T-helper 2 cell (primary cell): ENCODE measurements around the gene ACACA.

Source experiments
- DNase-seq, 5 experiments: peaks; one replicate each; pipeline versions ENCODE4 v3.0.0 to v3.0.0-alpha.2; 2012 to 2022

ACACA gene

DNA sequence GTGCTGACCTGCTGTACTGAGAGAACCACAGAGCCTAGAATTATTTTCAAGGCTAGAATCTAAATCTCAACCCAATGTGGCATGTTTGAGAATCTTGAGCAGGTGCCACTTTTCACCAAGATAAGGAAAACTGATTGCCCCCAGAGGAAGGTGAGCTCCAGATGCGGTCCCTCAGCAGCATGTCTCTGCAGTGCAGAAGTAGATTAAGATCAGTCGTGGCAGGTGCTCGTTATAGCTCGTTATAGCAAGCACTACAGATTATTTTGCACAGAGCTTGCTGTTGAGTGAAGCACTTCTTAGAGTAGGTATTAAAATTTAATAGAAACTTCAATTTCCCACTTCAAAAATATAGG, 281.8 kb downstream of the ACACA start:
- peak in 1 of 5 experiments; percentile 4 for DNase-seq

DNA sequence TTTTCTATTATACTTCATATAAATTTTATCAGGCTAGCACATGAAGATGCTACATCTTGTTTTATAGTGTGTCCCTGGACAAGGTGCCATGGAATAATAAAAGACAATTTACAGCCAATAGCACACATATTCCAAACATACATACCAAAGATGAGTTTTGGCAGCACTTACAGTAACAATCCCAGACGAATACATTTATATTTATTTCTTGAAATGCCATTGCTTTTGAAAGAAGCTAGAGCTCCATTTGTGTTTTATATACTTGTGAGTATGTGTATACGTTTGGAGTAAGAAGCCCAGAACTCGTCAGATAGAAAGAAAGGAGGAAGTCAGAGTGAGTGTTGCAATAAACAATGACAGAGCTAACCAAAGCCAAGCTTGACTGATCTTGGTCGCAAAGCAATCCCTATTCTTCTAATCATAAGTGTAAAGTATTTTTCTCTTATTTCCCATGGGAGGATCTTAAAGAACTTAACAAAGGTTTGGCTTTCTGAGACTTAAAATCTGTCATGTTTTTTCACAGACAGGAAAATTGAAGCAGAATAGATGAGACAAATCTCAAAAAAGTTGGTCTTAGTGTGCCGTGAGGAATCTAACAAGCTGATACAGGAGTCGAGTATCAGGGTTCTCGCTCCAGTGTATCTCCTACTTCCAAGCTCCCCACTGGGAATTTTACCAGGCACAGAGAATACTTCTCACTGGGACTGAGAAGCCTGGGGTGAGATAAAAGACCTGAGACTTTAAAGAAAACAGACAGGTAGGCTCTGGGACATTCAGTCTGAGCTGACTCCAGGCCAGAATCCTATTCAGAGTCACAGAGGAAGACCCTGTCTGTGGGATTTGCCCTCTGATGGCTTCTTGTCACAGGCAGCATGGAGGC, 282.5 kb downstream of the ACACA start:
- DNase-seq: no peak

DNA sequence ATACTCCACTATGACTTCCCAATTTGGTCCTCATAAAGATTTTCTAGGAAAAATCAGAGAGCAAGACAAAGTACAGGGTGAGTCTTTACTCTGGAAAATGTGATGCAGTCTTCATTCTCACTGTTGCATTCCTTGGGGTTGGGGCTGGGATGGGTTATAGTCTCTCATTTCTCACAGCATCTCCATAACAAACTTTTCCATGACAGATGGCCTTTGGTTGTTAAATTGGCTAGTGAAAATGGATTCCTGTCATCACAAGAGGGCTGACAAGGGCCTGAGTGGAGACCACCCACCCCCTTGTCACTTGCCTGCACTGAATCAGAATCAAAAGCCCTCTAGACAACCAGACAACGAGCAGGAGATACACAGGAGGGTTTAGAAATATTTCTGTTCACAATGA, 283.2 kb downstream of the ACACA start:
- DNase-seq: no peak

- DNase-seq: no peak
Measured at GRCh38 chr17:37121616-37122015, 285.0 kb downstream of the ACACA start.

DNA sequence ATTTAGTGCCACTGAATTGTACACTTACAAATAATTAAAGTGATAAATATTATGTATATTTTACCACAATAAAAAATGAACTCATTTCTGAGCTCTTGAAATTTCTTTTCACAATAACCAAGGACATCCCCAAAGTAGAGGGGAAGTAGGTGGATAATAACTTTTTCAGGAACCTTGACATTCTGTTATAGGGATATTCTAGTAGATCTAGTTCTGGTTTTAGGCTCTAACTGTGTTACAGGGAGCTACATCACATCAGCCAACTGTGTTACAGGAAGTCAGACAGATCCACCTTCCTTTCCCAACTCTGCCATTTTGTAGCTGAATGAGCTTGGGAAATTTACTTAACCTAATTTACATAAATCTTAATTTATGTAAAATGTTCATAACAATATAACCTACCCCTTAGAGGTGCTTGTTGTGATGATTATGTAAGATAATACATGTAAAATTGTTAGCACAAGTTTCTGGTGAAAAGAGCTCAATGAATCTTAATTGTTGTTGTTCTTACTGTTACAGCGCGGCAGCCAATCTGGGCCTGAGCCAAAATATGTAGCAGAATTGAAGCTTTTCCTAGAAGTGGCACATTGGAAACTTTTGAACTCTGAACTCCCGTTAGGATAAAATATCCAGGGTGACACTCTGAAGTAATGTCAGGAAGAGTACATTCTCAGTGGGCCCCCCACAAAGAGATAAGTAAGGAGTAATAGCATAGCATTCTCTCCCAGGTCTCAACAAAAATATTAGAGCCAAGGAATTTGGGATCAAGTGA, 288.1 kb downstream of the ACACA start:
- DNase-seq: no peak

- DNase-seq: no peak
Measured at GRCh38 chr17:37117373-37118142, 289.1 kb downstream of the ACACA start.

- no peak for DNase-seq
Measured at GRCh38 chr17:37116671-37117185, 289.9 kb downstream of the ACACA start.

GRCh38 chr17:37111329-37111728, 295.3 kb downstream of the ACACA start:
- no peak for DNase-seq

DNA sequence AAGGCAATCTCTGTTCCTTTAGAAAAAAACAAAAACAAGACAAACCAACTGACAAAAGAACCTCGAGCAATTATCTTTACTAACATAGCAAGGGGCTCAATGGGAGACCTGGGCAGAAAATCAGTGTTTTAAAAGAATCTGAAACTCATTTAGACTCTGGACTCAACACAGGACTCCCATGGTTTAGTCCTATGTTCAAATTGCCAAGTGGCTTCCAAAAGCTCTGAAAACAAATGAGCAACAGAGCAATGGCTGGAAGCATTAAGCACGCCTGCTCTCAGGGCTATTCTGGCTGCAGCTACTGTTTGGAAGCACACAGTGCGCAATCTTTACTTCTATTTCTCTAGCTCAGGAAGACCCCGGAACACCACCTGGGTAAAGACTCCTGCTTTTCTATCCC, 295.9 kb downstream of the ACACA start:
- DNase-seq: no peak

DNA sequence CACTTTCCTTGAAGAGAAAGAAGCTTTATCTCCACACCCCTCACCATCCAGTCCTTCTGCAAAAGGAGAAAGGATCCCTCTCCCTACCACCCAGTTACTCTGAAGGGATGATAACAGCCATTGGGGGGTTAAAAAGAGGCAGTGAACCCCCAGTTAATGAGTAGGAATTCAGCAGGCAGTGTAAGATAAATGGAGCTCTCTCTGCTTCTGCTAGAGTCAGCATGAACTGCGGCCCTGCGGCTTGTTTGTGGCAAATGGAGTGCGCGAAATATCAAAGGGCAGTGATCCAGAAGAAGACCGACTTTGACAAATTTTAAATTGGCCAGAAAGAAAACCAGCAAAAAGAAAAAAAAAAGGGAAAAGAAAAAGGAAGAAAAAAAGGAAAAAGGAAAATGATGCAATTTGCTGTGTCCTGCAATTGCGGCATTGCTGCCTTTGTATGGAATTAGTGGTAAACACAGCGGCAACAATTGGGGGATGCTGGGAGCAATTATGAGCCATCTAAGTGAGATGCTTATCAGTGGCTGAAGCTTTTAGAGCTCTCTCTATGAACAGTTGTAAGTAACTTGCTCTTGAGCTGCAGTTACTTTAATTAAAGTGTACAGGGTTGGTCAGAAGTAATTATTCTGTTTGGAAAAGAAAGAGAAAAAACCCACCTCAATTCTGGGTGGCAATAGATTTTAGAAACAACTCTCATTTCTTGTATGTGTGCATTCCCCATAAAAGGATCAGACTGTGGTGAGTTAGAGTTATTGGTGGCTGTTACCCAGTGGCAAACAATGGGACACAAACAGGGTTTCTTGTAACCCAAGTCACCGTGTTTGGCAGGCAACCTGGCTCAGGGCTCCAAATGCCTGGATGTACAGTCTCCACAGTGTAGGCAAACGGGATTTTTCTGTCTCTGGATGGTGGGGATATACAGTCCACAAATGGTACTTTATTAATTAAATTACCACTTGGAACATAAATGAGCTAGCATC, 296.6 kb downstream of the ACACA start:
- DNase-seq: no peak

DNA sequence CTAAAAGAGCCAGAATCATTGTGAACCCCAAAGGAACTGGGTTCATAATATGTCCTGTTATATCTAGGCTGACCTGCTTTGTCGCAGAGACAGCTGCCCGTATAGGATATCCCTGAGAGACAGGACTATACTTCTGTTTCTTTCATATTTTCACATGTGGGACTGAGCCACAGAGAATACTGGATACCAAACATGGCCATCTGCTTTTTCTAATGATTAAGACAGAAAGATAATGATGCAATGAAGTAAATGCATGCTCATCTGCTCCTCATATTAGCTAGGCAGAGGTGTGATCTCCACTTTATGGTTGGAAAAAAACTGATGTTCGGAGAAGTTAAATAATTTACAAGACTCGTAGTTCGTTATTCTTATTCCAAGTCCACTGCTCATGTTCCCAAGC, 297.5 kb downstream of the ACACA start:
- DNase-seq: no peak

DNA sequence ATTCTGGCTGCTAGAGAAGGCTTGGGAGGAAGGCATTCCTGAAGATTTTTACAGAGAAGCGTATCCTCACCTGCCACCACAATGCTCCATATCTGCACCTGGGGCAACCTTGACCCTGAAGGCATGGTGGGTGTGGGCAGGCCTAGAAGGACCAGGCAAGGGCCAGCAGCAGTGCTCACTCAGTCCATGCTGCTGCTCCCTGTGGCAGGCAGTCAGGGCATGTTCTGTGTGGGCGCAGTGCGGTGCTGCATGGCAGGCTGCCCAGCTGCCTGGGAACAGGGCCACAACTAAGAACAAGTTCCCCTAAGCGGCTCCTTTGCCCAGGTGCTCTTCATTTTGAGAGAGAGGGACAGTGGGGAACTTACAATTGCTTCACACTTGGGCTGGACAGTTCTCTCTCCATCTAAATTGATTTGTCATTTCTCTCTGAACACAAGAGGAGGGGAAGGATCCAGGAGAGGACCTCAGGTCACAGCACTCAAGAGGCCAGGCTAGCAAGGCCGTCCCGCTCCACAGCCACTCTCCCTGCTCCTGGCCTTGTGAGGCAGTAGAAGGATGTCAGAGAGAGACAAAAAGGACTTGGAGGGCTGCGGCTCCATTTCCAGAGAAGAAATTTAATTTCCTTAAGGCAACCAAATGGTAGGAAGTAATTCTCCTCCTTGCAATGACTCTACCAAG, 299.1 kb downstream of the ACACA start:
- DNase-seq: no peak

DNA sequence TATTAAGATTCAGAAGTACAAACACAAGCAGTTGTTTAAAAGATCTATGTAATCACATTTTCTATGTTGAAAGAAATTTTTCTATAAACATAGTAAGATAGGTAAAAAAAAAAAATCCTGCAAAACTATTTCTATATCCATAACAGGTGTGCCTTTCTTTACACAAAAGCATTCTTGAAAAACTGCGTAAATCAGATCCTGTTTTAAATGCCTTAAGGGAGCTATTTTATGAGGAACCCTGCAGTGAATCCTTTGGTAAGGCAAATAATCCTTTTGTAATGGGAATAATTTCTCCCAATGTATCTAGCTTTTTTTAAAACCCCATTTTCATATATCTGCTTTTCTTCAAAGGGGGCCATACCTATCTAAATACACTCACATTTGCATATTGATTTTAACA, 300.6 kb downstream of the ACACA start:
- DNase-seq: no peak

DNA sequence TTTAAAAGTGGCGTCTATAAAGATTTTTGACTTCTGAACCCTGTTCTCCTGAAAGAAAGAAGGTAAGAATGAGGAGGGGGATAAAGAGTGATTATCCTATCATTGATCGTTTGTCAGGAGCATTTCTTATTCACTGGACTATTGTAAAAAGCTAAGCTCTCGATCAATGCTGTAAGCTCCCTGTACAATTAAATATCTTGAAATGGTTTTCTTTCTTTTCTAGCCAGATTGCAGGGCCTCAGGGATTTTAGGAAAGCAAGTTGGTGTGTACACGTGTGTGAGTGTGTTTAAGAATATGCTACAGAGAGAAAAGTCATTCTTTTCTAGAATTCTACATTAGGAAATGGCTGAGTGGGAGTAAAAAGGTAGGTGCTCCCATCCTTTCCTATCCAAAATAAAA, 303.4 kb downstream of the ACACA start:
- no peak for DNase-seq

DNA sequence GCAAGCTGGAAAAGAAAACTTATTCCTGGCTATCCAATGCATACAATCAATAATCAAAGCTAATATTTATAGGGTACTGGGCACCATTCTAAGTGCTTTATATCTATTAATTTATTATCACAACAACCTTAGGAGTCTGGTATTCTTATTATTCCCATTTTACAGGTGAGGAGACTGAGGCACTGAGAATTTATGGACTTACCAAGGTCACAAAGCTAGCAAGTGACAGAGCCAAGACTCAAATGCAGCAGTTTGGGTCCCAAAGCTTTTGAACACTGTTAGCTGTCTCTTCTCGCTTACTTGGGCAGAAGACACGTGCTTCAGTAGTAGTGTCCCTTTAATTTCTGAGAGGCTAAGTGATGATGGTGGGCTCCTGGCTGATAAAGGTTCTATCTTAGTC, 305.3 kb downstream of the ACACA start:
- no peak for DNase-seq

DNA sequence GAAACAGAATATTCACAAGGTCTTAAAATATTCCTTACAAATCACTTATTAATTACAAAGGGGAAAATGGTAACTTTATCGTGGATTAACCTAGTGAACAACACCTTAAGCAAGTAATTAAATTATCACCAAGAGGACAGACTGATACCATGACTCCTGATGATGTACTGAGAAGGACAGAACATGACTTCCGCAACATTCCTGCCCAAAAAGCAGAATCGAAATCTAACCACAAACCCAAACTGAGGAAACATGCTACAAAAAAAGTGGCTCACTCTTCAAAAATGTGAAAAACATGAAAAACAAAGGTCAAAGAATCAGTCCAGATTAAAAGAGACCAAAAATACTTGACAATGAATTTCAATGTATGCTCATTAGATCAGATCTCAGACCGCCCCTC, 306.4 kb downstream of the ACACA start:
- no peak for DNase-seq

GRCh38 chr17:37098910-37099664, 307.5 kb downstream of the ACACA start:
- no peak for DNase-seq

GRCh38 chr17:37098152-37098551, 308.5 kb downstream of the ACACA start:
- DNase-seq: no peak

DNA sequence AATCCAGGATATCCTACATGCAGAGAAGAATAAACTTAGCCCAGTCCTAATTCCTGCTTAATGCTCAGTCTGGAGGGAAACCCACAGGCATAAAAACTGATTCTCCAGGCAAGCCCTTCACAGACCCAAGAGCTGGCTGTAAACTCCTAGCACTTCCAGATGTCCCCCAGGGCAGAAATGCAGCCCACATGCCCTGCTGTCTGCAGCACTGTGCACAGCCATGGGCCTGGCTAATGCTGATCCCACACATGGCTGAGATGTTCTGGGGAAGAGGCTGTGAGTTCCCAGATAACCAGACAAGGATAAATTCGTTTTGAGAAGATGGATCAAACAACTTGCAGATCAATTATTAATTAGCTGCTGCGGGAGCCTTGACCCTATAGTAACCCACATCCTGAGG, 309.5 kb downstream of the ACACA start:
- DNase-seq: no peak

- DNase-seq: no peak
Measured at GRCh38 chr17:37096071-37096470, 310.6 kb downstream of the ACACA start.

DNA sequence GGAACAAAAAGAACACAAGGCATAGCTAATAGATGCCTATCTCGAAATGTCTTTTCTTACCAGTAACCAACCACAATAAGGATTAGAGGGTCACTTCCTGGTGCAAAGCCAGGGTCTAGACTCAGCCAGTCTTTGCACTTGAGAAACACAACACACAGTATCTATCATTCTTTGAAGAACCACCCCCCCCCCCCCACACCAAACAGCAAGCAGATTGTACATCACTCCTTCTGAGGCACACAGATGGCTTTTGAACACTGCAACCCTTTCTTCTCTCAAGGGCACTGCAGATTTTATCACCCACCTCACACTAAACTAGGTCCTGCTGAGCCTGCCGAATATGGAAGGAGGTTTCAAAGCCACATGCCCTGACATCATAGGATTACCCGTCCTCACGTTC, 312.2 kb downstream of the ACACA start:
- DNase-seq: peak in 1 of 5 experiments; percentile 41
